Hepatocyte (in vitro differentiated cells): ENCODE data around the gene ATXN10.

Experiments
- CTCF ChIP-seq: fragments of 200-600 bp; sonication (generic); IDR thresholded peaks from 2 replicates; pipeline ENCODE4 v1.5.1; 2016; ENCODE audit warnings: antibody characterized with exemption, mild to moderate bottlenecking; ENCODE audit not compliant: poor library complexity
- EZH2 ChIP-seq: fragments of 200-600 bp; sonication (generic); IDR thresholded peaks from 2 replicates; pipeline ENCODE4 v1.6.1; 2016; ENCODE audit warnings: antibody characterized with exemption, mild to moderate bottlenecking, borderline replicate concordance
- EZH2phosphoT487 ChIP-seq: fragments of 200-600 bp; sonication (generic); IDR thresholded peaks from one replicate; pipeline ENCODE4 v1.6.1; 2018; ENCODE audit warnings: antibody characterized with exemption, mild to moderate bottlenecking, low read depth, moderate library complexity; ENCODE audit not compliant: unreplicated experiment, severe bottlenecking

- TF ChIP-seq CTCF (no peak), EZH2 (no peak), EZH2phosphoT487 (no peak)
Observed at GRCh38 chr22:45883811-45884170, 212.2 kb downstream of the ATXN10 start.
